PC-9 (cell line): ENCODE results near the gene CPED1. TPM values are rescaled to one million over a fixed set of nuclear protein-coding genes. Genes with fewer than 3 reads are reported as not detected.
"Not testable (repeated sequence)": the region's sequence is repeated elsewhere in the genome, so short reads cannot be mapped to it uniquely, and the experiment has no call there.

Source experiments
- BruUV-seq: library from RNA; stranded (reverse); fragments of 400-500 nt; replicated peaks from 2 replicates; lab custom pipeline; 2021; lab: Mats Ljungman, UMichigan
- CTCF ChIA-PET: fragments of 300-600 bp; sonication (Branson Sonifier 250); formaldehyde crosslinking; loops from one replicate; lab custom pipeline; 2022; ENCODE audit warnings: antibody characterized with exemption; lab: Charles Lee
- POLR2A ChIA-PET: fragments of 300-600 bp; sonication (Branson Sonifier 250); formaldehyde crosslinking; loops from one replicate; lab custom pipeline; 2022; ENCODE audit warnings: antibody characterized with exemption; ENCODE audit not compliant: unreplicated experiment; lab: Charles Lee
- DNase-seq, 2 experiments: peaks; one replicate each; pipeline versions ENCODE4 v3.0.0 to v3.0.0-alpha.2; 2015 to 2022; ENCODE audit warnings: mixed read lengths in 1 of 2
- H2AFZ ChIP-seq: fragments of 200-600 bp; sonication (generic); 2 replicates; pipeline ENCODE4 v1.8.1; 2017; ENCODE audit warnings: antibody characterized with exemption
- H3F3A ChIP-seq: fragments of 200-600 bp; sonication (generic); 2 replicates; pipeline ENCODE4 v1.8.1; 2017; ENCODE audit warnings: antibody characterized with exemption, mild to moderate bottlenecking, low read depth; ENCODE audit not compliant: insufficient read depth
- H3K27ac ChIP-seq: fragments of 200-600 bp; sonication (generic); 2 replicates; pipeline ENCODE4 v1.6.1; 2016; ENCODE audit warnings: mixed run types
- H3K27me3 ChIP-seq: fragments of 200-600 bp; sonication (generic); 2 replicates; pipeline ENCODE4 v1.6.1; 2016; ENCODE audit warnings: low read depth, mixed run types; ENCODE audit not compliant: insufficient read depth
- H3K36me3 ChIP-seq: fragments of 200-600 bp; sonication (generic); 2 replicates; pipeline ENCODE4 v1.6.1; 2016; ENCODE audit warnings: low read depth, mixed run types
- H3K4me1 ChIP-seq: fragments of 200-600 bp; sonication (generic); replicated peaks from 2 replicates; pipeline ENCODE4 v1.6.1; 2016; ENCODE audit warnings: mixed run types; ENCODE audit not compliant: insufficient read depth
- H3K4me2 ChIP-seq: fragments of 200-600 bp; sonication (generic); 2 replicates; pipeline ENCODE4 v1.6.1; 2017; ENCODE audit warnings: mixed run types
- H3K4me3 ChIP-seq: fragments of 200-600 bp; sonication (generic); 2 replicates; pipeline ENCODE4 v1.6.1; 2016; ENCODE audit warnings: mixed run types
- H3K79me2 ChIP-seq: fragments of 200-600 bp; sonication (generic); 2 replicates; pipeline ENCODE4 v1.6.1; 2017; ENCODE audit warnings: low read depth, mixed run types
- H3K9me2 ChIP-seq: fragments of 200-600 bp; sonication (generic); 2 replicates; pipeline ENCODE4 v1.8.1; 2017; ENCODE audit warnings: mild to moderate bottlenecking; ENCODE audit not compliant: insufficient read depth
- H3K9me3 ChIP-seq: fragments of 200-600 bp; sonication (generic); 2 replicates; pipeline ENCODE4 v1.8.1; 2016; ENCODE audit warnings: low read depth; ENCODE audit not compliant: insufficient read depth
- H4K20me1 ChIP-seq: fragments of 200-600 bp; sonication (generic); 2 replicates; pipeline ENCODE4 v1.8.1; 2017; ENCODE audit not compliant: insufficient read depth
- EZH2 ChIP-seq: fragments of 200-600 bp; sonication (generic); IDR thresholded peaks from 2 replicates; pipeline ENCODE4 v1.8.0; 2017; ENCODE audit warnings: antibody characterized with exemption, low read depth
- intact Hi-C: fragments of 100-400 bp; cut with micrococcal nuclease; formaldehyde crosslinking; loops from one replicate; pipeline ENCODE4 v1.10.0; 2022; ENCODE audit not compliant: unreplicated experiment
- total RNA-seq: library from RNA; stranded (reverse); gene quantifications from 2 replicates; pipeline ENCODE4 v1.2.3, GENCODE V29; 2021
- TF ChIP-seq, protein P1 (sequence below): fragments of 200-600 bp; sonication (generic); conservative IDR thresholded peaks from 2 replicates; pipeline ENCODE4 v1.6.1; 2017; ENCODE audit warnings: mixed run types, antibody characterized with exemption, mild to moderate bottlenecking, moderate library complexity

Gene CPED1
- total RNA-seq, 1 experiment from 2014 or later: 2.4 TPM

DNA sequence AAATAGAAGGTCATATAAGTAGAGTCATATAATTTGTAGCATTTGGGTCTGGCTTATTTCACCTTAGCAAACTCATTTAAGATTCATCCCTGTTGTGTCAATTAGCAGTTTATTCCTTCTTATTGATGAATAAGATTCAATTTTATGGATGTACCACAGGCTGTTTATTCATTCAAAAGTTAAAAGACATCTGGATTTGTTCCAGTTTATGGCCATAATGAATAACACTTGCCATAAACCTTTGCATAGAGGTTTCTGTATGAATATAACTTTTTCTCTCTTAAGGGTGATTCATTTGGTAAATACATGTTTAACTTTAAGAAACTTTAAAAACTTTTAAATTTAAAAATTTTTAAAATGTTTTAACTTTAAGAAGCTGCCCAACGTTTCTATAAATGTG lies 66.4 kb downstream of the CPED1 start:
- POLR2A ChIA-PET: no interaction called here
- no peak for DNase-seq
- Histone ChIP-seq H3K9me3 (no peaks in the 10 kb centered on the region), H3K4me1 (no peaks in the 10 kb centered on the region), H3K9me2 (no peaks in the 10 kb centered on the region), H3K27me3 (no peaks in the 10 kb centered on the region), H3K4me3 (no peak overlapping the region), H3K79me2 (no peaks in the 10 kb centered on the region), H3K4me2 (no peak overlapping the region), H3F3A (no peaks in the 10 kb centered on the region), H3K36me3 (no peaks in the 10 kb centered on the region), H4K20me1 (no peaks in the 10 kb centered on the region), H2AFZ (no peak overlapping the region), H3K27ac (no peak overlapping the region)
- intact Hi-C loops: no loop called here
- TF ChIP-seq EZH2: no peak
- TF ChIP-seq, protein P1, sequence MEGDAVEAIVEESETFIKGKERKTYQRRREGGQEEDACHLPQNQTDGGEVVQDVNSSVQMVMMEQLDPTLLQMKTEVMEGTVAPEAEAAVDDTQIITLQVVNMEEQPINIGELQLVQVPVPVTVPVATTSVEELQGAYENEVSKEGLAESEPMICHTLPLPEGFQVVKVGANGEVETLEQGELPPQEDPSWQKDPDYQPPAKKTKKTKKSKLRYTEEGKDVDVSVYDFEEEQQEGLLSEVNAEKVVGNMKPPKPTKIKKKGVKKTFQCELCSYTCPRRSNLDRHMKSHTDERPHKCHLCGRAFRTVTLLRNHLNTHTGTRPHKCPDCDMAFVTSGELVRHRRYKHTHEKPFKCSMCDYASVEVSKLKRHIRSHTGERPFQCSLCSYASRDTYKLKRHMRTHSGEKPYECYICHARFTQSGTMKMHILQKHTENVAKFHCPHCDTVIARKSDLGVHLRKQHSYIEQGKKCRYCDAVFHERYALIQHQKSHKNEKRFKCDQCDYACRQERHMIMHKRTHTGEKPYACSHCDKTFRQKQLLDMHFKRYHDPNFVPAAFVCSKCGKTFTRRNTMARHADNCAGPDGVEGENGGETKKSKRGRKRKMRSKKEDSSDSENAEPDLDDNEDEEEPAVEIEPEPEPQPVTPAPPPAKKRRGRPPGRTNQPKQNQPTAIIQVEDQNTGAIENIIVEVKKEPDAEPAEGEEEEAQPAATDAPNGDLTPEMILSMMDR: no peak
- CTCF ChIA-PET: interaction anchor here (0.7 kb wide), 1 partner anchor 50 kb away, joined by 5 read pairs; no protein-coding TSS in a partner anchor
- BruUV-seq: no TSS peak

- CTCF ChIA-PET: no interaction called here
- TF ChIP-seq, protein P1: no peak
- no peak for TF ChIP-seq EZH2
- POLR2A ChIA-PET: no interaction called here
Observed at GRCh38 chr7:121057878-121058277, 69.4 kb downstream of the CPED1 start.

DNA sequence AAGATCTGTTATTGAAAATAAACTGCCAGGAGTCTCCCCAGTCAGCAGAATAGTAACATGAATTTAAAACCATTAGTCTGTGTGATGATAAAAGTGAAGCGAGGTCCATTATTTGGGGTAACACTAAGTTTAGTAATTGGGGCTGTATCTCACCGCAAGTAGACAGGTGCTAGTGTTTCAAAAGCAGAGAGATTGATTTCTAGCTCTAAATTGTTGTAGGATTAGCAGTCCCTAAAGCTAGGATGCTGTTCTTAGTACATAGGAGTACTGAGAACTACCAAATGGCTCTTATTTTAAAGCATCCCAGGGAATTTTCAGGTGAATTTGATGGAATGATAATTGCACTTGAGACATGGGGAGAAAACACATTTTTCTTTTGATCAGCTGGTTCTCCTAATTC lies 70.5 kb downstream of the CPED1 start:
- Histone ChIP-seq H3K4me3 (no peak overlapping the region), H3K4me1 (no peaks in the 10 kb centered on the region), H3K4me2 (no peak overlapping the region), H3K27ac (no peak overlapping the region), H3K27me3 (no peaks in the 10 kb centered on the region), H2AFZ (no peak overlapping the region), H3K9me3 (no peaks in the 10 kb centered on the region), H3K9me2 (no peaks in the 10 kb centered on the region), H4K20me1 (no peaks in the 10 kb centered on the region), H3K36me3 (no peaks in the 10 kb centered on the region), H3F3A (no peaks in the 10 kb centered on the region), H3K79me2 (no peaks in the 10 kb centered on the region)
- DNase-seq: no peak
- intact Hi-C loops: no loop called here
- BruUV-seq: no TSS peak
- TF ChIP-seq EZH2: no peak
- TF ChIP-seq, protein P1: no peak
- ChIA-PET CTCF (interaction anchor here (0.6 kb wide), 1 partner anchor 41 kb away, joined by 3 read pairs; no protein-coding TSS in a partner anchor), POLR2A (interaction anchor here (0.6 kb wide), 1 partner anchor 38 kb away, joined by 5 read pairs; no protein-coding TSS in a partner anchor)

More at GRCh38 chr7:121057878-121058277, 69.4 kb downstream of the CPED1 start:
- Histone ChIP-seq H3K4me2 (no peak overlapping the region), H3K27me3 (no peaks in the 10 kb centered on the region), H3K4me1 (no peaks in the 10 kb centered on the region), H3K4me3 (no peak overlapping the region), H3K36me3 (no peaks in the 10 kb centered on the region), H3F3A (no peaks in the 10 kb centered on the region), H4K20me1 (no peaks in the 10 kb centered on the region), H3K9me2 (no peaks in the 10 kb centered on the region), H3K9me3 (no peaks in the 10 kb centered on the region), H2AFZ (no peak overlapping the region), H3K79me2 (no peaks in the 10 kb centered on the region), H3K27ac (no peak overlapping the region)
- no TSS peak for BruUV-seq
- intact Hi-C loops: no loop called here
- DNase-seq: no peak

- H3K9me2 ChIP-seq, H3K4me2 ChIP-seq, H4K20me1 ChIP-seq, H3K27me3 ChIP-seq, H3K4me1 ChIP-seq, BruUV-seq, intact Hi-C loops, H3K4me3 ChIP-seq, DNase-seq, H3K27ac ChIP-seq, H3F3A ChIP-seq, CTCF ChIA-PET, H3K79me2 ChIP-seq, H3K9me3 ChIP-seq, H3K36me3 ChIP-seq, H2AFZ ChIP-seq: not testable (repeated sequence)
- POLR2A ChIA-PET: interaction anchor here (0.7 kb wide), 1 partner anchor 89 kb away, joined by 5 read pairs; no protein-coding TSS in a partner anchor
Observed at GRCh38 chr7:121059979-121060509, 71.5 kb downstream of the CPED1 start.
